OCI-LY7 (cell line): ENCODE measurements around the gene DHX29. TPM values are rescaled to one million over a fixed set of nuclear protein-coding genes. Genes with fewer than 3 reads are reported as not detected.
A peak's percentile ranks its signal among the peaks of the same experiment; 100 is the strongest.

Experiments
- BruUV-seq: library from RNA; stranded (reverse); fragments of 400-500 nt; replicated peaks from 2 replicates; lab custom pipeline; 2021; lab: Mats Ljungman, UMichigan
- CTCF ChIA-PET: fragments of 300-600 bp; sonication (Branson Sonifier 250); formaldehyde crosslinking; loops from one replicate; lab custom pipeline; 2022; ENCODE audit warnings: antibody characterized with exemption; ENCODE audit not compliant: unreplicated experiment; lab: Charles Lee
- POLR2A ChIA-PET: fragments of 300-600 bp; sonication (Branson Sonifier 250); formaldehyde crosslinking; loops from one replicate; lab custom pipeline; 2022; ENCODE audit warnings: antibody characterized with exemption; lab: Charles Lee
- DNase-seq: peaks from one replicate; pipeline ENCODE4 v3.0.0-alpha.2; 2015; ENCODE audit warnings: low spot score
- H2AFZ ChIP-seq: fragments of 200-600 bp; sonication (generic), shearing (Covaris generic); 2 replicates; pipeline ENCODE4 v1.6.1; 2014; ENCODE audit warnings: mild to moderate bottlenecking, antibody characterized with exemption, low read length, moderate library complexity
- H3K27ac ChIP-seq: fragments of 200-600 bp; sonication (generic); 2 replicates; pipeline ENCODE4 v1.5.1; 2014; ENCODE audit warnings: mixed run types, low read depth, mild to moderate bottlenecking, moderate library complexity, low read length, inconsistent platforms; ENCODE audit not compliant: poor library complexity, severe bottlenecking
- H3K36me3 ChIP-seq: fragments of 200-600 bp; sonication (generic); 2 replicates; pipeline ENCODE4 v1.6.1; 2014; ENCODE audit warnings: mild to moderate bottlenecking, antibody characterized with exemption, low read length, moderate library complexity, mixed read lengths; ENCODE audit not compliant: insufficient read depth
- H3K4me1 ChIP-seq: fragments of 200-600 bp; sonication (generic); 2 replicates; pipeline ENCODE4 v1.5.1; 2014; ENCODE audit warnings: mild to moderate bottlenecking, low read length; ENCODE audit not compliant: insufficient read depth, poor library complexity, severe bottlenecking
- H3K4me2 ChIP-seq: fragments of 200-600 bp; sonication (generic); 2 replicates; pipeline ENCODE4 v1.6.1; 2014; ENCODE audit warnings: mild to moderate bottlenecking, low read length
- H3K4me3 ChIP-seq: fragments of 200-600 bp; sonication (generic); 2 replicates; pipeline ENCODE4 v1.5.1; 2014; ENCODE audit warnings: mild to moderate bottlenecking, low read depth, low read length; ENCODE audit not compliant: poor library complexity, severe bottlenecking
- H3K79me2 ChIP-seq: fragments of 200-600 bp; sonication (generic); 2 replicates; pipeline ENCODE4 v1.6.1; 2016; ENCODE audit warnings: low read depth, mild to moderate bottlenecking, low read length, moderate library complexity, mixed read lengths; ENCODE audit not compliant: insufficient read depth
- H3K9me2 ChIP-seq: fragments of 200-600 bp; sonication (generic); 2 replicates; pipeline ENCODE4 v1.6.1; 2016; ENCODE audit warnings: mild to moderate bottlenecking, low read length, mixed read lengths; ENCODE audit not compliant: insufficient read depth
- H3K9me3 ChIP-seq: fragments of 200-600 bp; sonication (generic); 2 replicates; pipeline ENCODE4 v1.6.1; 2014; ENCODE audit warnings: mild to moderate bottlenecking, mixed run types, low read length, mixed read lengths
- H4K20me1 ChIP-seq: fragments of 200-600 bp; sonication (generic); 2 replicates; pipeline ENCODE4 v1.6.1; 2014; ENCODE audit warnings: mild to moderate bottlenecking, antibody characterized with exemption, low read length, moderate library complexity, mixed read lengths; ENCODE audit not compliant: insufficient read depth
- EZH2phosphoT487 ChIP-seq: fragments of 200-600 bp; sonication (generic); IDR thresholded peaks from 2 replicates; pipeline ENCODE4 v1.6.1; 2018; ENCODE audit warnings: low read depth, borderline replicate concordance, mild to moderate bottlenecking, mixed run types, antibody characterized with exemption, low read length, moderate library complexity, mixed read lengths
- intact Hi-C: fragments of 100-400 bp; cut with micrococcal nuclease; formaldehyde crosslinking; loops from one replicate; pipeline ENCODE4 v1.10.0; 2022; ENCODE audit not compliant: unreplicated experiment
- total RNA-seq, 2 experiments: library from RNA; depleted of rRNA in 1 of 2; stranded (reverse); fragments of >200 nt in 1 of 2; shearing (Covaris generic) in 1 of 2; gene quantifications; 2 replicates each; pipeline ENCODE4 v1.2.3, GENCODE V29; 2014 to 2022
- TF ChIP-seq, protein P1 (sequence below): fragments of 200-600 bp; sonication (generic); conservative IDR thresholded peaks from 2 replicates; pipeline ENCODE4 v1.5.1; 2014; ENCODE audit warnings: mild to moderate bottlenecking, antibody characterized with exemption, low read length, moderate library complexity, mixed read lengths

Gene DHX29
- total RNA-seq, 2 experiments from 2014 or later: 12.7 to 19.9 TPM

DNA sequence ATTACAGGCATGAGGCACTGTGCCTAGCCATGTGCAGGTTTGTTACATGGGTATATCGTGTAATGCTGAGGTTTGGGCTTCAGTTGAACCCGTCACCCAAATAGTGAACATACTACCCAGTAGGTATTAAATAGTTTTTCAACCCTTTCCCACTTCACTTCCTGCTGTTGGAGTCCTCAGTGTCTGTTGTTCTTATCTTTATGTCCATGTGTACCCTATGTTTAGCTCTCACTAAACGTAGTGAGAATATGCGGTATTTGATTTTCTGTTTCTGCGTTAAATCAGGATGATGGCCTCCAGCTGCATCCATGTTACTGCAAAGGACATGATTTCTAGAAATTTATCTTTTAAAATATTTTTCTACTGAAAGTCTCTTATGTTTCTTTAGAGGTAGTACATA lies 18.1 kb upstream of the DHX29 start:
- POLR2A ChIA-PET: interaction anchor here (0.6 to 0.7 kb wide), 2 partner anchors 14 to 1592 kb away, joined by 3 to 4 read pairs; no protein-coding TSS in a partner anchor
- H3K36me3 ChIP-seq: peaks cover 83% of the 10 kb centered on the region
- H4K20me1 ChIP-seq: peaks cover 2% of the 10 kb centered on the region; the same call in 1 of the 2 replicates

DNA sequence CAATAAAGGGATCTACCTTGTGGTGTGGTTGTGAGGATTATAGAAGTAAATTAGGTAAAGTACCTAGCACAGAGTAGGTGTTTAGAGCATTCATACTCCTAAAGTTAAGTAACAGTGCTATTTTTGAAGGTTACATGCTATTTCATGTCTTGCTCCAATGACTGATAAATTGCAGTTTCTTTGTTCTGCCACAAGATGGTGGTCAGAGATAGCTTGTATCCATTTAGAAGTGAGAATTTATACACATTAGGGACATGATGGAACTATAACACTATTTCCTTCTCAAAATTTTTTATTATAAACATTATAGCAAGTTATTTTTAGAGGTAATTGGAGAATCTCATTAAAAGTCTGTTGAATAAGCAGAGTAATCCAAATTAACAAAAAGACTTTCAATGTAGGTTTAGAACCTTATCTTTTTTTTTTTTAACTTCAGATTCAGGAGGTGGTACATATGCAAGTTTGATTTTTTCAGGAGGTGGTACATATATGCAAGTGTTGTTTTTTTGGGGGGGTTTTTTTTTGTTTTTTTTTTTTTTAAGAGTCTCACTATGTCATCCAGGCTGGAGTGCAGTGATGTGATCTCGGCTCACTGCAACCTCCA lies 17.4 kb upstream of the DHX29 start:
- H3K4me3 ChIP-seq: no peak overlapping the region
- peaks cover 80% of the 10 kb centered on the region for H3K36me3 ChIP-seq
- no peaks in the 10 kb centered on the region for H3K9me3 ChIP-seq
- no peak overlapping the region for H2AFZ ChIP-seq
- POLR2A ChIA-PET: interaction anchor here (0.7 kb wide), 2 partner anchors 184 to 1593 kb away, joined by 4 read pairs; no protein-coding TSS in a partner anchor
- peak; percentile 41 for DNase-seq
- no peak overlapping the region for H3K27ac ChIP-seq
- no peak overlapping the region for H3K4me2 ChIP-seq
- H3K79me2 ChIP-seq: peaks cover 81% of the 10 kb centered on the region
- CTCF ChIA-PET: no interaction called here
- H4K20me1 ChIP-seq: peaks cover 4% of the 10 kb centered on the region; the same call in 1 of the 2 replicates
- intact Hi-C loops: loop anchor here (5.0 to 10.0 kb wide), 2 partner anchors 210 to 367 kb away; partner anchors contain the start of gene PLPP1
- TSS peak; percentile 25 for BruUV-seq
- no peaks in the 10 kb centered on the region for H3K9me2 ChIP-seq
- TF ChIP-seq, protein P1, sequence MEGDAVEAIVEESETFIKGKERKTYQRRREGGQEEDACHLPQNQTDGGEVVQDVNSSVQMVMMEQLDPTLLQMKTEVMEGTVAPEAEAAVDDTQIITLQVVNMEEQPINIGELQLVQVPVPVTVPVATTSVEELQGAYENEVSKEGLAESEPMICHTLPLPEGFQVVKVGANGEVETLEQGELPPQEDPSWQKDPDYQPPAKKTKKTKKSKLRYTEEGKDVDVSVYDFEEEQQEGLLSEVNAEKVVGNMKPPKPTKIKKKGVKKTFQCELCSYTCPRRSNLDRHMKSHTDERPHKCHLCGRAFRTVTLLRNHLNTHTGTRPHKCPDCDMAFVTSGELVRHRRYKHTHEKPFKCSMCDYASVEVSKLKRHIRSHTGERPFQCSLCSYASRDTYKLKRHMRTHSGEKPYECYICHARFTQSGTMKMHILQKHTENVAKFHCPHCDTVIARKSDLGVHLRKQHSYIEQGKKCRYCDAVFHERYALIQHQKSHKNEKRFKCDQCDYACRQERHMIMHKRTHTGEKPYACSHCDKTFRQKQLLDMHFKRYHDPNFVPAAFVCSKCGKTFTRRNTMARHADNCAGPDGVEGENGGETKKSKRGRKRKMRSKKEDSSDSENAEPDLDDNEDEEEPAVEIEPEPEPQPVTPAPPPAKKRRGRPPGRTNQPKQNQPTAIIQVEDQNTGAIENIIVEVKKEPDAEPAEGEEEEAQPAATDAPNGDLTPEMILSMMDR: peak; percentile 79
- no peak for TF ChIP-seq EZH2phosphoT487
- H3K4me1 ChIP-seq: no peaks in the 10 kb centered on the region

More for the DNA sequence above, 18.1 kb upstream of the DHX29 start:
- H3K79me2 ChIP-seq: peaks cover 81% of the 10 kb centered on the region
- BruUV-seq: no TSS peak
- no peaks in the 10 kb centered on the region for H3K4me1 ChIP-seq
- H3K9me2 ChIP-seq: no peaks in the 10 kb centered on the region
- H3K27ac ChIP-seq: no peak overlapping the region
- no peak for DNase-seq
- H3K9me3 ChIP-seq: no peaks in the 10 kb centered on the region
- no peak overlapping the region for H3K4me2 ChIP-seq
- no peak overlapping the region for H2AFZ ChIP-seq
- TF ChIP-seq EZH2phosphoT487: no peak
- TF ChIP-seq, protein P1: no peak
- CTCF ChIA-PET: no interaction called here
- no peak overlapping the region for H3K4me3 ChIP-seq
- intact Hi-C loops: loop anchor here (5.0 to 10.0 kb wide), 2 partner anchors 209 to 367 kb away; partner anchors contain the start of gene PLPP1

DNA sequence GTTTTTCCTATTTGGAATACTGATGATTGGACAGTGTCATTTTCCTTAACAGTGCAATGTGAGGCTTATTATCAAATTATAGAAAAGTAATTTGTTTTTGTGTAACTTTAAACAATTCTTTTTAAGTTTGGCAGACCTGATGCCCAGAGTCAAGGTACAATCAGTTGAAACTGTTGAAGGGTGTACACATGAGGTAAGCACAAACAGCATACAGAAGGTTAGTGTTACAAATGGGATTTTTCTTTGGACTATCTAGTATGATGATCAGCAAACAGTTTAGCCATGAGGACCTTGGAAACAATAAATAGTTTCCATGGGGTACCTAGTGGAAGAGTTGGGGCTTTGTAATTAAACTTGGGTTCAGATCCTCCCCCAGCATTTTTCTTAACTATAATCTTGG lies 16.5 kb upstream of the DHX29 start:
- no peaks in the 10 kb centered on the region for H3K9me2 ChIP-seq
- peaks cover 82% of the 10 kb centered on the region for H3K79me2 ChIP-seq
- H3K9me3 ChIP-seq: no peaks in the 10 kb centered on the region
- H3K4me3 ChIP-seq: no peak overlapping the region
- ChIA-PET POLR2A (interaction anchor here (0.5 to 1.1 kb wide), 2 partner anchors 78 to 92 kb away, joined by 3 read pairs; no protein-coding TSS in a partner anchor), CTCF (no interaction called here)
- H2AFZ ChIP-seq: no peak overlapping the region
- no peak for TF ChIP-seq EZH2phosphoT487
- TF ChIP-seq, protein P1: no peak
- intact Hi-C loops: loop anchor here (10.0 kb wide), 1 partner anchor 211 kb away; the partner anchor contains the start of gene PLPP1
- H3K36me3 ChIP-seq: peaks cover 78% of the 10 kb centered on the region
- DNase-seq: no peak
- H3K4me2 ChIP-seq: no peak overlapping the region
- H4K20me1 ChIP-seq: peaks cover 8% of the 10 kb centered on the region; the same call in 1 of the 2 replicates
- BruUV-seq: no TSS peak
- H3K4me1 ChIP-seq: no peaks in the 10 kb centered on the region
- H3K27ac ChIP-seq: no peak overlapping the region
